ENCODE measurements around the gene TAL2.
"Not testable (repeated sequence)": the region's sequence is repeated elsewhere in the genome, so short reads cannot be mapped to it uniquely, and the experiment has no call there.

The TAL2 gene

GRCh38 chr9:105676351-105676923, 14.2 kb downstream of the TAL2 start:
- DNase-seq (ENCODE audit: low read depth), result no peak

DNA sequence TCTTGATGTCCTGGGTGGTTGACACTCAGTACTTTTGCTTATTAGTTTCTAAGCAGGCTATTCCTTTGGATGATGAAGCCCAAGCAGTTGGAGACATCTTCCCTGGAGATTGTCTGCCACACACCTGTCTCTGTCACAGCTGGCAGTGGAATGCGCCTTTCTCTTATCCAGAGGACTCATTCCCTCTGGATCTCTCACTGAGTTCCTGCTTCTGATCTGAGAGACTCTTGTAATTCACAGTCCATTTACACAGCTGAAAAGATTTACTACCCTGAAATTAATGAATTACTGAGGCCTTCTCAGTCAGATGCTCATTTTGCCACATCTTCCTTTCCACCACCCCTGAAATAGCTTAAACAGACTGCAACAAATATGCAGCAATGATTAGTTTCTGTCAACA, 15.9 kb downstream of the TAL2 start:
- DNase-seq (ENCODE audit: low read depth), result no peak

DNA sequence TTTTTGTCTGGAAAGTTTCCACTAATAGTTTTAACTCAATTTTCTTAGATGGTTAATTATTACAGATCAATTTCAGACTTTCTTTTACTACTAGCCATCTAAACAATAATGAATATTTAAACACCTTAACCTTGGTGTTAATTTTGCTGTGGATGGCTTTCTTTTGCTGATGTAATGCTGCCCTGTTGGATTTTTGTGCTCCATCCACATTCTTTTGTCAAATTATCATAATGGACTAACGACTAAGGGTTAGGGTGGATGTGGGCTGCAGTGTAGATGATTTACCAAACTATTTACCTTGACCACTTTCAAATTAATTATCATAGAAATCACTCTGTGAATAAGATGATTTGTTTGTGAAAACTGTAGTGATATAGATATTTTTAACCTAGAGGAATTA, 16.5 kb downstream of the TAL2 start:
- DNase-seq (ENCODE audit: low read depth), result no peak

DNA sequence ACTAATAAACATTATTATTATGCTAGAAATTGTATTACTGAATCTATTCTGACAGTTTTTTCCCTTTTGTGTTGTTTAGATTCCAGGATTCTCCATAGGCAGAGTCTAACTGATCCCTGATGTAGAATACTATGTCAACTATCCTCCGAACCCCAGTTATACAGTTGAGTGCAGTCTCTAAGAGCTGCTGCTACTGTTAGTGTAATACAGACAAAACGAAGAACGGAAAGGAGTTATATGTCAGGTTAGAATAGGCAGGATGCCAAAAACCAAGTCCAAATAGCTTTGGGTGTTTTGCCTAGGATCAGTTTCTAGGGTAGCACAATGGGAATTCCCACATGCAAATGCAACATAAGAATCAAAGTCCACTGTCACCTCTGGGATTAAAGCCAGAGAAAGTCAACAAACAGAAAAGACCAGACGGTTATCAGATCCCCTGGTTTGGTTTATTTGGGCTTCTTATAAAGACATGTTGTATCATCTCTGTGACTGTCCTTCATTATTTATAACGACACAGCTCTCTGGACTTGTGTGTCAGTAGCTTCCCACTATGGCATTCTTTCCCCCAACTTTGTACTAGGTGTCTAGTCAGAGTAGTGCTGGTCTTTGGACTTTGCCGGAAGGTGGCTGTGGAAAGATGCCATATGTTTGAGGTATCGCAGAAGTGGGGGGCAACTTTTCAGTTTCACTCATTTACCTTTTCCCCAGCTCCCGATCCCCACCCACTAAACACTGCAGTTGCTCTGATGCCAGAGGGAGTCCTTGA, 17.2 kb downstream of the TAL2 start:
- no peak for DNase-seq (ENCODE audit: low read depth)

DNA sequence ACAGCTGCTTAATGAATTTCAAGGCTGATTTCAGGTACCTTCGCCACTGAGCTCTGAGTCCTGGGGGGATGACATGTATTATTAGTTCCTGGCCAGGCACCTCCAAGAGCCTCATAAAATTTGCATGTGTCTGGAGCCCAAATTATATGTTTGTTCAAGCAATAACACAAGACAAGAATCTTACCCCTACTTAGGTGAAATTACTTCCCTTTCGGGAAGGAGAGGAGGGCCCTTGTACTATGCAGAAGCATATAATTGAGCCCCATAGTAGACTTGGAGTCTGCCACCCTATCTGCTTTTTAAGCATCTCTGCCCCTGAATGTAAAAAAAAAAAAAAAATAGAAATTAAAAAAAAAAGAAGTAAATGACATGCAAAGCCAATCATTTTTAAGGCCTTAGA, 19.1 kb downstream of the TAL2 start:
- DNase-seq (ENCODE audit: low read depth), result no peak

GRCh38 chr9:105681724-105682123, 19.5 kb downstream of the TAL2 start:
- peak; percentile 5 for DNase-seq (ENCODE audit: low read depth)

DNA sequence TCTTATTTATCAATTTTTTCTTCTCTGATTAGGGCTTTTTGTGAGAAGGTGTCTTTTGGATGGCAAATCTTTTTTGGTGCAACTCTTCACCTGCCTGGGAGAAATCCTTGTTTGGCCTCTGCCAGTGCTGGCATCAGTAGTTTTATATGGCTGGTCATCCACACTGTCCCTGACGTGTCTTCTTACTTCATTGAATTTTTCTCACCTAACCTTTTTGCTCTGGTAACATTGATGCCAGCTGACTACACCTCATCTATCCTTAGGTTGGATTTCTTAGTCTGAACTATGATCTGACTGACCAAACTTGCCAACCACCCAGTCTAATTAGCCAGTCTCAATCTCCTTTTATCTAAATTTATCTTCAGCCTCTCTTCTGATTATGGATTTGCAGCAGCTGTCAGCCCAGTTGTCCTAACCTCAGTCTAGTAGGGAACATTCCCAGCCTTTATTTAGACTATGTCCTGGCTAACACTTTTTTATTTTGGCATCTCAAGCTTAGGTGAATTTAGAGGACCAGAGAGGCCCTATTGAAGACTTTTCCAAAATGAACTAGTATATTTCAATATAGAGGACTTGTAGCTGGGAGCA, 21.5 kb downstream of the TAL2 start:
- no peak for DNase-seq (ENCODE audit: low read depth)

DNA sequence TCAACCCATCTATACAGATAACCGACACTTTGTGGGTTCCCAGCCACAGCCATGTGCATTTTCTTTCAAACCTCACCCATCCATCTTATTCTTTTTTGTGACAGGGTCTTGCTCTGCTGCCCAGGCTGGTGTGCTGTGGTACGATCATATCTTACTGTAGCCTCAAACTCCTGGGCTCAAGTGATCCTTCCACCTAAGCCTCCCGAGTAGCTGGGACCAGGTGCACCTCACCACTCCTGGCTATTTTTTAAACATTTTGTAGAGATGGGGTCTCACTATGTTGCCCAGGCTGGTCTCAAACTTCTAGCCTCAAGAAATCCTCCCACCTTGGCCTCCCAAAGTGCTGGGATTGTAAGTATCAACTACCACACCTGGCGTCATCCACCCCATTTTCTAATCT, 24.7 kb downstream of the TAL2 start:
- DNase-seq (ENCODE audit: low read depth), result no peak

- DNase-seq (ENCODE audit: low read depth), result no peak
Observed at GRCh38 chr9:105690742-105691141, 28.5 kb downstream of the TAL2 start.

- DNase-seq (ENCODE audit: low read depth), result no peak
Observed at GRCh38 chr9:105693435-105694189, 31.4 kb downstream of the TAL2 start.

- DNase-seq (ENCODE audit: low read depth), result peak; percentile 35
Observed at GRCh38 chr9:105694190-105694847, 32.1 kb downstream of the TAL2 start, which contains the start of gene TMEM38B. TMEM38B (plus strand) TSS chr9:105694541; CDS start chr9:105694661, 120 bp downstream.

GRCh38 chr9:105694848-105695581, 32.8 kb downstream of the TAL2 start:
- peak; percentile 17 for DNase-seq (ENCODE audit: low read depth)

GRCh38 chr9:105696219-105696793, 34.0 kb downstream of the TAL2 start:
- DNase-seq (ENCODE audit: low read depth), result no peak

DNA sequence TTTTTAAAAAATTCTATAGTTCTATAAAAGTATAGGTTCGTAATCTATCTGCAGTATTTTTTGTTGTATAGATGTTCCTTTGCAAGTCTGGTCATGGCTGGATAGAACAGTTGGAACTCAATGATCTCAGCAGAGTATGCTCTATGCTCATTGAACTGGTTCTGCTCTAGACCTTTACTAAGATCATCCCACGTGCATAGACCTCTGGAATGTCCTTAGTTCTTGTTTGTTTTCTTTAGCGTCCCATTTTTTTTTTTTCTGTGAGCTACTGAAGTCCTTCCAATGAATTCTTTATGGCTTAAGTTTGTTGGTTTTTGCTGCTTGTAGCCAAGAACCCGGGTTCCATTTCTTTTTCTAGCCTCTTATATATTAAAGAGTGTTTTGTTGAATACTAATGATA, 35.6 kb downstream of the TAL2 start:
- DNase-seq (ENCODE audit: low read depth), result peak; percentile 8

- DNase-seq (ENCODE audit: low read depth), result no peak
Observed at GRCh38 chr9:105698348-105698870, 36.2 kb downstream of the TAL2 start.

- no peak for DNase-seq (ENCODE audit: low read depth)
Observed at GRCh38 chr9:105700668-105701067, 38.4 kb downstream of the TAL2 start.

GRCh38 chr9:105701145-105701544, 38.9 kb downstream of the TAL2 start:
- no peak for DNase-seq (ENCODE audit: low read depth)

- no peak for DNase-seq (ENCODE audit: low read depth)
Observed at GRCh38 chr9:105702207-105702606, 40.0 kb downstream of the TAL2 start.

DNA sequence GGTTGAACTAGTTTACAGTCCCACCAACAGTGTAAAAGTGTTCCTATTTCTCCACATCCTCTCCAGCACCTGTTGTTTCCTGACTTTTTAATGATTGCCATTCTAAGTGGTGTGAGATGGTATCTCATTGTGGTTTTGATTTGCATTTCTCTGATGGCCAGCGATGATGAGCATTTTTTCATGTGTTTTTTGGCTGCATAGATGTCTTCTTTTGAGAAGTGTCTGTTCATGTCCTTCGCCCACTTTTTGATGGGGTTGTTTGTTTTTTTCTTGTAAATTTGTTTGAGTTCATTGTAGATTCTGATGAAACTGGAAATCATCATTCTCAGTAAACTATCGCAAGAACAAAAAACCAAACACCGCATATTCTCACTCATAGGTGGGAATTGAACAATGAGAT, 41.4 kb downstream of the TAL2 start:
- not testable (repeated sequence) for DNase-seq (ENCODE audit: low read depth)

DNA sequence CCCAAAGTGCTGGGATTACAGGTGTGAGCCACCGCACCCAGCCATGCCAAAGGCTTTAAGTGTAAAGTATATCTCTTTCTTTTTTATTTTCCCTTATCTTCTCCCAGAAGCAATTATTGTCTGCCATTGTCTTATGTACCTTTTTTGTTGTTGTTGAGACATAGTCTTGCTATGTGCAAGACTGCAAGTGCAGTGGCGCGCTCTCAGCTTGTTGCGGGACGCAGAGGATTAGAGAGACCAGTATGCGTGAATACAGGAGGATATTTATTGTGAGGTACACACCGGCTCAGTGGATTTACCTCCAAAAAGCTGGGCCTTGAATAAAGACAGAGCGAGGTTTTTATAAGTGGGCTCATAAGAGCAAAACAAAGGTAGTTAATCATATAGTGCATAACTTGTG, 43.9 kb downstream of the TAL2 start:
- no peak for DNase-seq (ENCODE audit: low read depth)

- DNase-seq (ENCODE audit: low read depth), result no peak
Observed at GRCh38 chr9:105708405-105708804, 46.1 kb downstream of the TAL2 start.
